ENCODE results near the gene PHF19.

The PHF19 gene

GRCh38 chr9:120852240-120853010 is 24.6 kb downstream of the PHF19 start:
- peak; percentile 21 for DNase-seq

GRCh38 chr9:120851449-120851848 is 25.5 kb downstream of the PHF19 start:
- no peak for DNase-seq

- no peak for DNase-seq
These were observed 26.7 kb downstream of the PHF19 start for GRCh38 chr9:120850315-120850714.

- no peak for DNase-seq
These were observed 30.1 kb downstream of the PHF19 start for GRCh38 chr9:120846906-120847305.

- no peak for DNase-seq
These were observed 30.6 kb downstream of the PHF19 start for GRCh38 chr9:120846251-120846889.

GRCh38 chr9:120845255-120845654 is 31.7 kb downstream of the PHF19 start:
- DNase-seq = peak; percentile 64

- DNase-seq = peak; percentile 97
These were observed 34.1 kb downstream of the PHF19 start, which contains the start of gene PSMD5 for GRCh38 chr9:120842685-120843485. Gene PSMD5, minus strand, starts transcription at chr9:120842922. Its CDS starts 13 bp downstream, at chr9:120842909.

GRCh38 chr9:120841930-120842684 is 34.9 kb downstream of the PHF19 start:
- no peak for DNase-seq

GRCh38 chr9:120839146-120839545 is 37.8 kb downstream of the PHF19 start:
- DNase-seq = no peak

GRCh38 chr9:120837921-120838320 is 39.1 kb downstream of the PHF19 start:
- no peak for DNase-seq

GRCh38 chr9:120833325-120833724 is 43.7 kb downstream of the PHF19 start:
- no peak for DNase-seq

GRCh38 chr9:120832807-120833206 is 44.2 kb downstream of the PHF19 start:
- DNase-seq = no peak

GRCh38 chr9:120830865-120831264 is 46.1 kb downstream of the PHF19 start:
- DNase-seq = no peak

GRCh38 chr9:120830151-120830550 is 46.8 kb downstream of the PHF19 start:
- no peak for DNase-seq

GRCh38 chr9:120829650-120830049 is 47.3 kb downstream of the PHF19 start:
- DNase-seq = no peak

GRCh38 chr9:120820095-120820494 is 56.9 kb downstream of the PHF19 start:
- DNase-seq = no peak

GRCh38 chr9:120818595-120818994 is 58.4 kb downstream of the PHF19 start:
- DNase-seq = no peak

GRCh38 chr9:120815075-120815474 is 61.9 kb downstream of the PHF19 start:
- DNase-seq = no peak

- DNase-seq = no peak
These were observed 68.1 kb downstream of the PHF19 start for GRCh38 chr9:120808931-120809330.

GRCh38 chr9:120807607-120808379 is 69.2 kb downstream of the PHF19 start:
- no peak for DNase-seq

Data from stimulated activated CD8-positive, alpha-beta memory T cell treated with anti-CD3 and anti-CD28 coated beads, Interleukin-4, amount 100 ng/mL, for 48 hours (primary cell).